ENCODE data around the gene CCDC169.

- TF ChIP-seq POLR2A (IDR thresholded peaks at IDR 0.05) (no peak), CTCF (IDR thresholded peaks at IDR 0.05) (peak; percentile 42 to 72 (median 58)), POLR2AphosphoS5 (IDR thresholded peaks at IDR 0.05) (no peak)
Measured at GRCh38 chr13:36282821-36283432, 14.7 kb downstream of the CCDC169 start.
